ENCODE measurements around the gene FNTB.
A peak's percentile ranks its signal among the peaks of the same experiment; 100 is the strongest.

Gene FNTB

DNA sequence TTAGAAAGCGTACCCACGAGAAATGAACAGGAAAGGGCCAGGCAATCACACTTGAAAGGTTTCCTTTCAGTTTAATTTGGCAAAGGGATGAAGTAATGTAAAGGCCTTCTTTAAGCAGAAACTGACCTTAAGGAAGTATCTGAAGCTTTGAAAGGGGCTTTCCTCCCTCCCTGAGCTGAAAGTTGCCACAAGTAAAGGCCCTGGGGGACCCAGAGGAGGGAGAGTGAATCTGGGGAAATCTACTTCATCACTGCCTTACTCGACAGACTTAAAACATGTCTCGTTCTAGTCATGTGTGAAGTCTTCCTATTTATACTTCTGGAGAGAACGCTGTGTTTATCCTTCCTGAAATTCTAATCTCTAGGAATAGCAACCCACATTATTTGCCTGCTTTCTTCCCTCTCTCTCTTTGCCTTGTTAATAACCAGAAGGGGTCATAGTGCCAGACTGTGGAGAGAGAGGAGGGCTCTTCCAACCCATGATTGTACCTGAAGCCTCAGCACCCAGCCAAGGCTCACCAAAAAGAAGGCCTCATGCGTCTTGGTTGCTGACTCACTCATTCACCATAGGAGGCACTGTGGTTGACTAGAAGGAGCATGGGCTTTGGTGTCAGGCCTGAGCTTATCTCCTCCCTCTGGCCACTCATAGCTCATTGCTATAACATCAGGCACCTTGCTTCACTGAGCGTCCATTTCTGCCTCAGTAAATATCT lies 33.9 kb upstream of the FNTB start:
- no peak for DNase-seq (ENCODE audit: low read depth in 2 of 2, low spot score in 1 of 2)

DNA sequence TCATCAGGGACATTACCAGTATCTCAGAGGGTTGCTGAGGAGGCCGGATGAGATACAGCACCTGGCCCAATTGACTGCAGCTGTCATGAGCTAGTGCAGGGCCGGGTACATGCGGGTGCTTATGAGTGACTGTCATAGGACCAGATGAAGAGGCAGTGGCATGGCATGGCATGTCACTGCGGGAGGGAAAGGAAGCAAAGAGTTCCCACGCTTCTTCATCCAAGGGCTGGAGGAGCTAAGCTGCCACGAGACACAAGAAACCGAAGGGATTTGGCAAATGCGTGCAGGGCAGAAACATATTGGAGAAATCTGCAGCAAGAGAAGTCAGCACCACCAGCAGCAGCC lies 33.4 kb upstream of the FNTB start:
- DNase-seq (ENCODE audit: low read depth in 2 of 2, low spot score in 1 of 2): no peak

DNA sequence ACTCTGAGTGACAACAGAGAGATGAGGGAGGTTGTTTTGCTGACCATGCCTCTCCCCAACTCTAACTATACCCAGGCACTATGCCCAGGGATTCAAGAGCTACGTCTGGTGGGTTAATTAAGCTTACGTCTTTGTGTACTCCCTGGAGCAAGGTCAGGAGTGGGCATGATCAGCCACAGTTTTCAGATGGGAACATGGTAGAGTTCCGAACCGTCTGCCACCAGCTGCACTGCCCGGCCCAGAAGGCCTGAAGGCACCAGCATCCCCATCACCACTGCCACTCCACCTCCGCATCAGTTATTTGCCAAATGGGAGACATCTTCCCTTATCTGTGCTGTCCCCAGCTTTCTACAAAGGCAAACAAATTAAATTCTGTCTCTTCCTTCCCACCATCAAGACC lies 33.0 kb upstream of the FNTB start:
- DNase-seq (ENCODE audit: low read depth in 2 of 2, low spot score in 1 of 2): no peak

DNA sequence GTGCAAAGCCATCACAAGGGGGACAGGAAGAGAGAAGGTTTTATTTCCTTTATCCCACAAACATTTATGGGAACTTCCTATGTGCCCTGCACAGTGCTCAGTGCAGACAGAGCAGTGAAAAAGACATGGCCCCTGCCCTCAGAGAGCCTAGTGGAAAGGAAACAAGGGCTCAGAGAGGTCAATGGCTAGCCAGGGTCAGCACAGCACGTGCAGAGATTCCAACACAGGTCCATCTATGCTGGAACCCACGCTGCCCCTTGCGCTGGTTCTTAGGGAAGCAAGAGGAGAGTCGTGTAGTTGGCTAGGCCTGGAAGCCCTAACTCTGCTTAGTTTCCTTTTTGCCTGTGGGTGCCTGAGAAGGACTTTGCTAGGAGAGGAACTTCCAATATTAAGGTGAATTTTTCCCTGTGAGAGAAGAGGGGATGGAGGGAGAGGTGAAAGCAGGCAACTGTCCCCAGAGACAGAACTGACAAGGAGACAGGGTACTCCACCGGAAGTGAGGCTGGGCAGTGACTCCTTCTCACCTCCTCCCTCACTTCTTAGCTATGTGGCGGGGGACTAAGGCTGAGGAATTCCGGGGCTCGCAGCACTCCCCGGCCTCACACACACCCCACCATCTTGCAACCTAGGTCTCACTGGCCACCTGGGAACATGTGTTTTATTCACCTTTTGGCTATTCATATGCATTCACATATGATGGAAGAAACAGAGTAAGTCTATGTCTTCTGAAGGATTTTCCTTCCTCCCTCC lies 32.0 kb upstream of the FNTB start:
- no peak for DNase-seq (ENCODE audit: low read depth in 2 of 2, low spot score in 1 of 2)

DNA sequence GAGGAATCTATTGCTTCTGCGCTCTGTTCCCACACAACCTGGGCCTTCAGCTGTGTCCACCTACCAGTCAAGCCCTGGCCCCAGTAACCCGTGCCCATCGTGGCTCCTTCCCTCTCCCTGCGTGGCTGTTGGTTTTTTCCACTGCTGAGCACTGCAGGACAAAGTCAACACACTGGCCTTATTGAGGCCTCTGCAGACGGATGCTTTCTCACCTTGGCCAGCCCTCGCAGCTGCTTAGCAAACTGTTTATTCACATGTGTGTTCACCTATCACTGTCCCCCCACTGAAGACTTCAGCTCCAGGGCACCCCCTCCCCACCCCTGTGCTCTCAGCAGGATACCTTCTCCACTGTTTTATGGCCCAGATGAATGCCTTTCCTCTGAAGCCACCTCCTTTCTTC lies 31.4 kb upstream of the FNTB start:
- no peak for DNase-seq (ENCODE audit: low read depth in 2 of 2, low spot score in 1 of 2)

DNA sequence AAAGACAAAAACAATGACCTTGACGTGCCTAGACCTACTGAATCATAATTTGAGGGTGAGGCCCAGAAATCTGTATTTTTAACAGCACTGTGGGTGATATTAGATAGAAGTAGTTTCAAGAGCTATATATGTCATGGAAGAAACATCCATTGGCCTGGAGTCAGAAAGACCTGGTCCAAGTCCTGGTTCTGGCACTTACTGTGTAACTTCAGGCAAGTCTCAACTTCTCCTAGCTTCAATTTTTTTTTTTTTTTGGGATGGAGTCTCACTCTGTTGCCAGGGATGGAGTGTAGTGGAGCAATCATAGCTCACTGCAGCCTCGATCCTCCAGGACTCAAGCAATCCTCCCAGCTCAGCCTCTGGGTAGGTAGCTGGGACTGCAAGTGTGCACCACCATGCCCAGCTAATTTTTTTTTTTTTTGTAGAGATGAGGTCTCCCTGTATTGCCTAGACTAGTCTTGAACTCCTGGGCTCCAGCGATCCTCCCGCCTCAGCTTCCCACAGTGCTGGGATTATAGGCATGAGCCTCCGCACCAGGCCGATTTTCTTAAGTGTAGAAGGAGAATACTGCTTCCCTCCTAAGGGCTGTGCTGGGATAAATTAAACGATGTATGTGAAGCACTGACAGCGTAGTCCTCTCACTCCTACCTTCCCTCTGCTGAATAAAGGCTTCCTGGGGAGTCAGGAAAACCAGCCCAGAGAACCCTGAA lies 29.8 kb upstream of the FNTB start:
- DNase-seq (ENCODE audit: low read depth in 2 of 2, low spot score in 1 of 2): no peak

DNA sequence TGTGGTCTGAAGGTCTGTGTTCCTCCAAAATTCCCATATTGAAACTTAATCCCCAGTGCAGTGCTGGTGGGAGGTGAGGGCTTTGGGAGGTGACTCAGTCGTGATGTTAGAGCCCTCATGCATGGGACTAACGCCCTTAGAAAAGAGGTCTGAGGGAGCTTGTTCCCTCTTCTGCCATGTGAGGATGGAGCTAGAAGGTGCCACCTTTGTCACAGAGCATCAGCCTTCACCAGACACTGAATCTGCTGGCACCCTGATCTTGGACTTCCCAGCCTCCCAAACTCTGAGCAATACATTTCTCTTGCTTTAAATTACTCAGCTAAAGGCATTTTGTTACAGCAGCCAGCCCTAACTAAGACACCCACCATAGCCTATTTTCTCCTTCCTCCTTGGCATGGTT lies 28.5 kb upstream of the FNTB start:
- no peak for DNase-seq (ENCODE audit: low read depth in 2 of 2, low spot score in 1 of 2)

DNA sequence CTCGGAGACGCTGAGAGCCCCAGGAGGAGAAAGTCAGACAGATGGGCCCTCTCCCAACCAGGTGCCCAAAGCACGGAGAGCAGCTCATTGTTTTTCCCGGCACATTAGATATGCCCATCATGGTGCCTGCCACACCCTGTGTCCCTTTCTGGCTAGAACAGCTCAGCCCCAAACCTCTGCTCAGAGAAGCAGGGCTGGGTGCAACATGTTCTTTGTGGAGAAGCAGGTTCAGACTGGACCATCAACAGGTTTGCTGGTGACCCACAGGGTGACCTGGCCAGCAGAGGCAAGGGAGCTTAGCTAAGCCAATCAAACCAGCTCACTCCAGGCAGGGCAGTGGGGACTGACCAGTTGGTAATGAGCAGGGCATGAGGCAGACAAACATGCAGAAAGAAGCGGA lies 28.0 kb upstream of the FNTB start:
- no peak for DNase-seq (ENCODE audit: low read depth in 2 of 2, low spot score in 1 of 2)

DNA sequence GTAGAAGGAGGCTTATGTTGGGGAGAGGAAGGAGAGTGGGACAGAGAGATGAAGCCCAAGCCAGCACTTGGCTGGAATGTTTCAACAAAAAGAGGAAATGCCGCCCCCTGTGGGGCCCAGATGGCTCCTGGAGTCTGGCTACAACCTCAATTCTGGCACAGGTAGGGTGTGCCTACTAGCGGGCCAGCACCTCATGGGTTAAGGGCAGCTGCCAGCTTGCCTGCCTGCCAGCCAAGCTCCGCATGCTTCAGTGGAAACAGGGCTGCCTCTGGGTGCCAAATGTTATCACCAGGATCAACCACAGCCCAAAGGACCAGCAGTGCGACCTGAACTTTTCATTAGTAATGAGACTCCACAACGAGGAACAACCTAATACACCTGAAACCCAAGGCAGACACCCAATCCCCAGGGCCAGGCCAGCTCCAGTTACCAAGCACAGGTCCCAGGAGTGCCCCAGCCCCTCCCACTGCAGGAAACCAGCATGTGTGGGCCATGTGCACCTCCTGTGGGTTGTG lies 25.9 kb upstream of the FNTB start:
- no peak for DNase-seq (ENCODE audit: low read depth in 2 of 2, low spot score in 1 of 2)

DNA sequence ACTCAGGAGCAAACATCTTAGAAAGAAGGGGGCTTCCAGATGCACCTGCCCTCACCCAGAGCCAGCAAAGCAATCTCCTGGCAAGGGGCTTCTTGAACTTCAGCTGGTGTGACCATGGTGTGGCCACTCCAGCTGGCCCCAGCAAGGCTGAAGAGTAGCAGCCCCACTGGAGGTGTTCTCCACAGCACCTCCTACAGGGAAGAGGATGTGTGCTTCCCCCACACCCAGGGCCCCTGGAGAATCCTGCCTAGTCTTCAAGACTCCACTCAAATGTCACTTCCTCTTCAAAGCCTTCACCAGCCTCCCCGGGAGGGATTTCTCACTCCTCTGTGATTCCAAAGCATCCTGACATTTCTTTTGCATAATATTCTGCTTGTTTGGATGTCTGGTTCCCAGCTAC lies 23.1 kb upstream of the FNTB start:
- no peak for DNase-seq (ENCODE audit: low read depth in 2 of 2, low spot score in 1 of 2)

DNA sequence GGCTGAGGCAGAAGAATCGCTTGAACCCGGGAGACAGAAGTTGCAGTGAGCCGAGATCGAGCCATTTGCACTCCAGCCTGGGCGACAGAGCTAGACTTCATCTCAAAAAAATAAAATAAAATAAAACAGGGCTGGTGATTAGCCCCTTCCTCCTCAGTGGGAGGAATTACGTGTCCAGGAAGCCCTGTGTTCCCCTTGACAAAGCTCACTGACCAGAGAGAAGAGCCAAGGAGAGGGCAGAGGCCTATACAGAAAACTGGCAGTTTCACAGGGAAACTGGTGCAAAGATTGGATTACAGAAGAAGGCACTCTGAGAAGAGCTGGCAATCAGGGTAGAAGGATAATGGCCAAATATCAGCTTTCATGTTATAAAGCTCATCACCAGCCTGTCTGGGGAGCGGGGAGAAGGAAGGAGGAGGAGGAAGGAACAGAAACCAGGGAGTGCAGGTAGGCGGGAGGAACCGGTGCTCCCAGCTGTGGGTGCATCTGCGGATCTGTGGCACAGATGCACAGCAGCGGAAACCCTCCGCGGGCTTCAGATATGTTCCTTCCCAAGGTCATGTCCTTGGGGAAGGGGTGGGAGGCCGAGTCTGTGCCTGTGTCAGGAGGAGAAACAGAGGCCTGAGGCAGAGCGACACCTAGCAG lies 21.2 kb upstream of the FNTB start:
- DNase-seq (ENCODE audit: low read depth in 2 of 2, low spot score in 1 of 2): no peak

DNA sequence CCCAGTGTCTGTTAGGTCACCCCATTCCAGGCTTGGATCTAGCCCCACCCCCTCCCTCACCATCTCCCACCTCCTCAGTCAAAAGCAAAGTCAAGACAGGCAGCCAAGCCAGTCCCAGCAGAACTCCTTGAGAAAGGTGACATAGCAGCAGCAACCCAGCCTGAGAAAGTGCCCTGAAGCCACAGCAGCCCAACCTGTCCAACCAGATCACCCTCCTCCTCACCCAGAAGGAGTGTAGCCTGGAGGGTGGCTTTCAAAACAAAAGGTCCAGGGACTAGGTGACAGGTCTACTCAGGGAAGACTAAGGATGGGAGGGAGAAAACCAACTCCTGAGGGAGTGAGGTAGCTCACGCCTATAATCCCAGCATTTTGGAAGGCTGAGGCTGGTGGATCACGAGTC lies 19.7 kb upstream of the FNTB start:
- DNase-seq (ENCODE audit: low read depth in 2 of 2, low spot score in 1 of 2): no peak

DNA sequence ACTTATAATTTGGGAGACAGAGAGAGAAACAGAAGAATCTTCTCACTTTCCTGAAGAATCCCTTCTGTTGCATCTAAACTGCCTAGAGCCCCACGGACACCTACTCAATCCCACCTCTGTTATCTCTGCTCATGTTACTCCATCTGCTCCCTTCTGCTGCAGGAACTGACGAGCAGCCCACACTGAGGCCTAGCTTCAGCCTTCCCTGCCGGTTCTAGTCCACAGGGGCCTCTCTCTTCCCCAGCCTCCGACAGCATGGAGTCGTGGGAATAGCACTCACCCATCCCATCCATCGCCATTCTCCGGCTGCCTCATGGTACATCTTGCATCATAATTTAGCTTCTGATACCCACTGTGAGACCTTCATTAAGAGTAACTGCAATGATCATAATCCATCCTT lies 18.5 kb upstream of the FNTB start:
- no peak for DNase-seq (ENCODE audit: low read depth in 2 of 2, low spot score in 1 of 2)

DNA sequence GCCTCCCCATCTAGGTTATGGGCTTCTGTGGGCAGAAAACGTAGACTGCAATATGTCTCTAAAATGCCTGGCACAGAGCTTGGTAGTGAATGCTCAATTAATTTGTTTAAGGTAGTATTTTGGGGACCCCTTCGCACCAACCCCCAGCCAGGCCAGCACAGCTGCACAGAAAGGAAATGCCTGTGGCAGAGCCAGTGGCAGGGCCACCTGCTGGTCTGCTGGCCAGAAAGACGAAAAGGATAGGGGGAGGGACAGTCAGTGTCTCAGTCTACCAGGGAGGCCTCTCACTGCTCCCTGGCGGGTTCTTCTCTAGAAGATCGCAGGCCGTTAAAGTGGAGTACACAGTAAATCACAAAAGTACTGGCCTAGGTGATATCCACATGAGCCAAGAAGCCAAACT lies 18.0 kb upstream of the FNTB start:
- DNase-seq (ENCODE audit: low read depth in 2 of 2, low spot score in 1 of 2): no peak

DNA sequence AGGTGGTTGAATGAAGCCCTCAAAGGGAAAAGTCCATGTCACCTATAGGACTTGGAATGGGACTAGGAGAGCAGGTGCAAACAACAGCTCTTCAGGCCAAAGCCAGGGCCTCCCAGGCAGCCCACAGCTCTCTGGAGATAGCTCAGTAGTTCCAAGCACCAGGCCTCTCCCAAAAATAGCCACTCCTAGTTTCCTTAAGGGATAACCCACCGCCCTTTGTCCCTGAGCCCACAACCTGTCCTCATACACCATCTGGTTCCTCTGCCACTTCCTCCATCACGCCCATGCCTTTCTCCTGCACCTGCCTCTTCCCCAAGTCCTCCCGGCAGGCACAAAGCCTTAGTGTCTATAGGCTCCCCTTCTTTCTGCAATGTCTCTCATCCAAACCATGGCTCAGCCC lies 16.7 kb upstream of the FNTB start:
- DNase-seq (ENCODE audit: low read depth in 2 of 2, low spot score in 1 of 2): no peak

DNA sequence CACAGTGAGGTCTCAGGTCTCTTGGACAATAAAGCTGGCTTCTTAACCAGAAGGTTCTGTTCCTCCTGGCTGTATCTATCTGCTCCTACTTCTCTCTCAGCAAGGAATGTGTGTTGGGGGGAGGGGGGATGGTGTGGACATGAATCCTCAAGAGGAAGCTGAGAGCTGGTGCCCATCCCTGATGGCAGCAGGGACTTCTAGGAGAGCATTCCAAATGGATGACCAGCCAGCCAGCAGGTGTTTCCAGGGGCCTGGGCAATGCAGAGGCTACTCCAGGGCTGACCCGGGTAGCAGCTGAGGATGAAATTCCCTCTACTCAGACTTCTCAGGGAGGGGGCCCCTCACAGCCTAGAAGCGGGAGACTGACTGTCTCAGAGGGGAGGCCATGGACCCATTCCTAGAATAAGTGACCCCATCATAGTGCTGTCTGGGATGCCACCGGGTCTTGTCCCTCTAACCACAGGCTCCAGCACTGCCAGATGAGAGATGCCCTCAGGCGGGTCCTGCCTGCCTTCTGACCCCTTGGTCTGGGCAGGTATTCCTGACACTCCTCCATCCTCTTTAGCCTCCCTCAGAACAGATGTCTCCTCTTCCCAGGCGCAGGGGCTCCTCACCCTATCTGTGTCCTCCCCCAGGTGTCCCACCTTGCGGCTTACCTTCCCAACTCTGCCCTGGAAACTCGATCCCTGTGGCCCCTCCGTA lies 15.8 kb upstream of the FNTB start:
- no peak for DNase-seq (ENCODE audit: low read depth in 2 of 2, low spot score in 1 of 2)

DNA sequence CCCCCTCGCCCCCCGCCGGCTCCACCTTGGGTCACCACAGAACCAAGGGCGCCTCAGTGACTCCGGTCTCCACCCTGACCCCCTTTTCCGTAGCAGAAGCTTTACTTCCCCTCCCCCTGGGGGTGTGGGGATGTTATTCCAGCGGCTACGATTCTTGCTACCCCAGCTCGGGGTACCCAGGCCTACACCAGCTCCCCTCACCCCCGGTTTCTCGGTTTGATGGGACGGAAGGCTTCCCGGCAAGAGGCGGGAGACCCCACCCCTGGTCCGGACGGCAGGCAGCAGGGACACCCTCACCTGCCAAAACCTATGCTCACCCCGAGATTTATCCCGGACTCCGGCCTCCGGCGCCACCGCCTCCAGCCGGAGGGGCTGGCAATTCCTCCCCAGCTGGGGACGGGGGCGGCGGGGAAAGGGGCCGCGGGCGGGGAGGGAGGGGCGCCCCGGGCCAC lies 15.2 kb upstream of the FNTB start:
- no peak for DNase-seq (ENCODE audit: low read depth in 2 of 2, low spot score in 1 of 2)

DNA sequence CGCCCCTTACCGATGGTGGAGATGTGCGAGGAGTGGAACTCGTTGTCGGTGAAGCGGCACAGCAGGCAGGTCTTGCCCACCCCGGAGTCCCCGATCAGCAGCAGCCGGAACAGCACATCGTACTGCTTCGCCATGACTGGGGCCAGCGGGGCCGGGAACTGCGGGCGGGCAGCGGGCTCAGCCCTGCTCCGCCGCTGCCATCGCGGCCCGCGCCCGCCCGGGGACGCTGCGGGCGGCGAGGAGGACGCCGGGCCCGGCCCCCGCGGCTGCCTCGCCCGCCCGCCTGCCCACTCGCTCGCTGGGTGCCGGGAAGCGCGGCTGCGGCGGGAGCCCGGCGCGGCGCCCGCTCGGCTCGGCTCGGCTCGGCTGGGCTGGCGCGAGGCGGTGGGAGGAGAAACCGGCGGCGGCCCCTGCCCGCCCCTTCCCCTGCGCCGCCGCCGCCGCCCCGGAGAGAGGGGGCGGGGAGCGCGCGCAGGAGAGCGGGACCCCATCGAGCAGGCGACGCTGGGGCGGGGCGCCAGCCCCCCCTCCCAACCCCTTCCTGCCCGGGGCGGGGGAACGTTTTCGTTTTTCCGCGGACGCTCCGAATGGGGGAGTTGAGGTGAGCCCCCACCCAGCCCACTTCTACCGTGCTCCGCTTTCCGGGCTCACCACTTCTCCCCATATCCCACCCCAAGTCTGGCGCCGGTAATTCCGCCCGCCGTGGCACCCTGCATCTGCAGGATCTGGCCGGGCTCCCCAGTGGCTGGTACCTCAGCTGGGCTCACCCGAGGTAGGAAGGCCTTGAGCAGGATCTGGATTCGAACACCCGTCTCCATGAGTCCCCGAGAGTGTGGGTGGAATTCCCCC lies 14.5 kb upstream of the FNTB start, which contains the start of gene RAB15:
Gene RAB15, minus strand, starts transcription at position 394 of the 849 bp plus-strand sequence. Its CDS starts 260 bp downstream, at position 134.
- DNase-seq (ENCODE audit: low read depth in 2 of 2, low spot score in 1 of 2): peak in 1 of 2 donors; percentile 16

DNA sequence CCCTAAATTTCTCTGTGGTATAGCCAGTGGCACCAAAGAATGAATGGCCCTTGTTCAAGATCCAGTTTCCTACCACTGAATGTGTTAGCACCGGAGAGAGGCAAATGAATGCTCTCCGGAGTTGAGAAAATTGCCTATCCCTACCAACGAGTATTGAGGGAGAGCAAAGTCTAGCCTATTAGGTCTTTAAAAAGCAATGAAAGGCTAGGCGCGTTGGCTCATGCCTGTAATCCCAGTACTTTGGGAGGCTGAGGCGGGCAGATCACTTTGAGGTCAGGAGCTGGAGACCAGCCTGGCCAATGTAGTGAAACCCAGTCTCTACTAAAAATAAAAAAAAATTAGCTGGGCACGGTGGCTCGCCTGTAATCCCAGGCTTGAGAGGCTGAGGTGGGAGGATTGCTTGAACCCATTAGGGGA lies 13.7 kb upstream of the FNTB start:
- DNase-seq (ENCODE audit: low read depth in 2 of 2, low spot score in 1 of 2): no peak

DNA sequence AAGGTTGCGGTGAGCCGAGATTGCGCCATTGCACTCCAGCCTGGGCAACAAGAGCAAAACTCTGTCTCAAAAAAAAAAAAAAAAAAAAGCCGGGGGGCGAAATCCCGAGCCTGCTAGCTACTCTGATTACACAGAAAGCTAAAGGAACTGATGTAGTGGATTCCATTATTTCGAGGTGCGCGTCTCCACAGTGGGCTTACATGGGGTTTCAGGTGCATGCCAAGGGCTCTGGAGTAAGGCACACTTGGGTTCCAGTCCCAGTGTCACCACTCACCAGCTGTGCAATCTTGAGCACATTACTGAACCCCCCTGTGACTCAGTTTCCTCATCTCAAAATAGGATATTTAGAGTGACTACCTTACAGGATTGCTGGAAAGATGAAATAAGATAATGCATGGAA lies 12.9 kb upstream of the FNTB start:
- no peak for DNase-seq (ENCODE audit: low read depth in 2 of 2, low spot score in 1 of 2)

Data from stimulated activated CD8-positive, alpha-beta memory T cell treated with anti-CD3 and anti-CD28 coated beads, Interleukin-4, amount 100 ng/mL, for 4 hours (primary cell).